Fibroblast of villous mesenchyme (primary cell): ENCODE data around the gene ZC3H11A. TPM values are rescaled to one million over a fixed set of nuclear protein-coding genes. Genes with fewer than 3 reads are reported as not detected.

ENCODE experiments used
- DNase-seq: peaks from one replicate; pipeline ENCODE4 v3.0.0-alpha.2; 2010; ENCODE audit warnings: low read depth
- H3K4me3 ChIP-seq: 2 replicates; pipeline ENCODE4 v1.5.1; 2011; ENCODE audit warnings: low read depth, mild to moderate bottlenecking, low read length
- CTCF ChIP-seq: IDR thresholded peaks from 2 replicates; pipeline ENCODE4 v1.5.1; 2012; ENCODE audit warnings: low read depth, mild to moderate bottlenecking, low read length; ENCODE audit not compliant: insufficient read depth
- total RNA-seq: library from RNA; depleted of rRNA; stranded (reverse); fragments of >200 nt; gene quantifications from 2 replicates; pipeline ENCODE4 v1.2.3, GENCODE V29; 2012

ZC3H11A gene
- total RNA-seq, 1 donor = 128 TPM

DNA sequence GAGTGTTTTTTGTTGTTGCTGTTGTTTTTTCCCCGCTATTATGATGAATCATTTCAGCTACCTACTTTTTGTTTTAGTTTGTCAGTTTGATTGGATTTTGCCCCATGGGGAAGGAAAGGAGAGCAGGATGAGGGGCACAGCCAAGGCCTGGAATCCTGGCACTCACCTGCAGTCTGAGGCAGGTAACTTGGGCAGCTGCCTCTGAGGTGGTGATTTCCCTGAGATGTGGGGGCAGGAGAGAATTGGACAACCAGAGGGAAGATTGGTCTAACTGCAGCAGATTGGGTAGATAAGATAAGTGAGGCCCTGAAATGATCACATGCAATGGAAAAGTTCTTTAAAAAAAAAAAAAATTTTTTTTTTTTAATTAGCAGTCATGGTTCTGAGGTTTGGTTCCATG is 31.9 kb upstream of the ZC3H11A start:
- TF ChIP-seq CTCF = no peak
- no peak for DNase-seq
- no peak overlapping the region for H3K4me3 ChIP-seq

DNA sequence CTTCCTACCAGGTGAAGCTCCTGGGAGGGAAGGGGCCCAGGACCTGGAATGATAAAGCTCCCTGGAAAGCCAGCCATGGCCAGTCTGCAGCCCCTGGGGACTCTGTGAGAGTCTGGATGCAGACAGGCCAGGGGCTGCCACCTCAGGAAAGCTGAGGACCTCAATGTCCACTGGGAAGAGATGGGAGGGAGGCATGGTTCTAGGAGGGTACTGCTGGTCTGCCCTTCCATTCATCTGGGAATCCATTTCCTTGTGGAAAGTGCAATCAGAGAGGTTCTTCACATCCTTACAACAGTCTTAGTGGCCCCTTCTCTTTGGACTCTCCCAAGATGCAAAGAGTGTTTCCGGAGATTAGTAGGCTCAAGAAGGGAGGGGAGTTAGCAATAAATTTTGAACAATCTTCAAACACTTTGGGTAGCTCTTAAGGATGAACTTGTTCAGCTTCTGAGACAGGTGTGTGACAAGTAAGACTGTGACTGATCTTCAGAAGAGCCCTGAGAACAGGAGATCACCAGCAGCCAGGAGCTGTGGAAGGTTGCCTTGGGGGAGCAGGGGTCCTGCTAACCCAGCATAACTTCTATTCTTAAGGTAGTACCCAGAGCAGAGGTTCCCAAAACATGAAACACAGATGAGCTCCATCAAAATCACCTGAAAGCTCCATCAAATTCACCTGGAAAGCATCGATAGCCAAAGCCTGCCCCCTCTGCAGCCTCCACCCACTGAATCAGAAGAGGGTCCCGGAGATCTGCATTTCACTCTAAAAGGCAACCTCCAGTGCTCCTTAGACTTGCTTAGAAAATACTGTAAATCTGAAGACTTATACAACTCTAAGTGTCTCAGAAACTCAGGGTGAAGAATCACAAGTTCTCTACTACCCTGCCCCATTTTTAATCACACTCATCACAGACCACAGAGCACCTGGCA is 31.1 kb upstream of the ZC3H11A start:
- DNase-seq = no peak
- H3K4me3 ChIP-seq = no peak overlapping the region
- TF ChIP-seq CTCF = no peak

DNA sequence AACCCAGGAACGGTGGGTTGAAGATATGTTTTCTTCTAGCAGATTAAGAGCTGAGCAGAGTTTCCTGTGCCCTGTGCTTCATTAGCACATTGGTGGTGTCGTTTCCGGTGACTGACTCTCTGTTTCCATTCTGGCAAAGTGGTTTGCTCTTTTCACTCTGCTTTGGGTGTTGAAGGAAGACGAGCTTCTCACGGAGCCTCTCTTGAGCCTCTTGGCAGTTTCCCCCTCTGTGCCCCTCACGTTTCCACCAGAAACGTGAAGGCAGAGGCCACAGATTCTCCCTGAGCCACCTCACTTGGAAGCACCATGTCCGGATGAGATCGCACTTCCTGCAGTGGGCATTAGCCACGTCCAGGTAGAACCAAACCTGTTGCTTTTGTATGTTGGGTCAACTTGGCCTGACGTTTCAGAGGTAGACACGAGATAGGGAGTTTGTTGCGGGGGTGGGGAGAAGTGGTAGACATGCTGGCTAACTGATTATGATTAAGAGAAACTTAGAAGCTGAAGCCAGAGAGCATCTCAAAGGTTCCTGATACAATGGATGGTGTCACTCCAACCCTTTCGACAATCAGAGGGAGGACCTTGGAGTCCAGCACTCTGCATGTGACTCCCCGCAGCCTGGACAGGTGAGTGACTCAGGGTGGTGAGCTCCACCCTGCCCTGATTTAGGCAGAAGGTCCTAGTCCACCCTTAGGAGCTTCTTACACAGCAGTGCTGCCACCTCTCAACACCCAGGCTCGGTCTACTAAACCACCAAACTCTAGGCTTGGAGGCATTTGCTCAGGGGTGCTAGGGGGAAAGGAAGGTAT is 30.2 kb upstream of the ZC3H11A start, which contains the start of gene LAX1:
LAX1 (plus strand) TSS at position 155 of the 809 bp plus-strand sequence; CDS start at position 538, 383 bp downstream.
- no peak for TF ChIP-seq CTCF
- H3K4me3 ChIP-seq = no peak within 1 kb of the TSS
- DNase-seq = no peak

GRCh38 chr1:203768256-203768655 is 27.2 kb upstream of the ZC3H11A start:
- no peak overlapping the region for H3K4me3 ChIP-seq
- TF ChIP-seq CTCF = no peak
- DNase-seq = no peak

DNA sequence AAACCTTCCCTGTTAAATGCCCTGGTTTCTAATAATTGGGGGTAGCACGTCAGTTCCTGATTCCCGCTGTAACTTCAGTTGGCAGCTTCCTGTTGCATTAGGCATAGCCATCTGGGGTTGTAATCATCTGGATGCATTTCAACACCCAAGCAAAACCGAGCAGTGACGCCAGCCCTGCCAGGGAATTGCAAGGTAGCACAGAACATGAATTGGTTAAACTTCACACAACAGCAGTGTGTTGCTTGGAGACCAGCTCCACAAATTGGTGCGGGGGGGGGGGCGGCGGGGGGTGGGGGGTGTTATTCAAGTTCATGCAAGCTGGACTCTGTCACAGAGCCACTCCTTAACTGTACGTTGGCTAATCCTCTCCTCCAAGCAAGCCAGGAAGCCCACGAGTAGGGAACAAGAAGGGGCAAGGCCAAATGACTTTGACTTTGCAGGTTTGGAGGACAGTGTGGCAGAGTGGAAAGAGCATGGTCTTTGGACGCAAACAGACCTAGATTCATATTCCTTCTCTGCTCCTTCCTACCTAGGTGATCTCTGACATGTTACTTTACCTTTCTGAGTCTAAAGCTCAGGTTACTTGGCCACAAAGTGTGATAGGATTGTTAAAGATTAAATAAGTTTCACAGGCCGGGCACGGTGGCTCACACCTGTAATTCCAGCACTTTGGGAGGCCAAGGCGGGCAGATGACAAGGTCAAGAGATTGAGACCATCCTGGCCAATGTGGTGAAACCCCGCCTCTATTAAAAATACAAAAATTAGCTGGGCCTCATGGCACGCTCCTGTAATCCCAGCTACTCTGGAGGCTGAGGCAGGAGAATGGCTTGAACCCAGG is 25.7 kb upstream of the ZC3H11A start:
- TF ChIP-seq CTCF = no peak
- no peak overlapping the region for H3K4me3 ChIP-seq
- DNase-seq = peak; percentile 96

GRCh38 chr1:203771901-203772301 is 23.5 kb upstream of the ZC3H11A start:
- no peak for TF ChIP-seq CTCF
- DNase-seq = peak; percentile 72
- no peak overlapping the region for H3K4me3 ChIP-seq
